Measurements from ENCODE around the gene TFDP2.
"Not testable (repeated sequence)": the region's sequence is repeated elsewhere in the genome, so short reads cannot be mapped to it uniquely, and the experiment has no call there.

The TFDP2 gene

DNA sequence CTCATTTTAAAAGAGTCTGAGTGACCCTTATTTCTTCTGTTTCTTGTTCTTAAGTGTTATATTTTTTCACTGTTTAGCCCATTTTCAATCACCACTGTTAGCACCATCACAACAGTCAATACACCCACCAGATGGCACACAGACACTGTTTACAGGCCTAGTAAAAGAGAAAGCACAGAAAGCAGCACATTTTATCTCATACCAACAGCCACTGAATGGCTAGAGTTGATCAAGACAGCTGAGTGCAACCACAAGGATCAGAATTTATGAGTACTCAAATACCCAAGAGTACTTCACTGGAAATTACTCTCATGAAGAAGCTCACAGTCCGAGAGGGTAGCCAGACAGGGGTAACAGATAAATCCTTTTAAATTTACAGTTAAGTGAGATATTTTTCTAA, 127.0 kb downstream of the TFDP2 start:
- no peak for DNase-seq (ENCODE audit: low read depth)

DNA sequence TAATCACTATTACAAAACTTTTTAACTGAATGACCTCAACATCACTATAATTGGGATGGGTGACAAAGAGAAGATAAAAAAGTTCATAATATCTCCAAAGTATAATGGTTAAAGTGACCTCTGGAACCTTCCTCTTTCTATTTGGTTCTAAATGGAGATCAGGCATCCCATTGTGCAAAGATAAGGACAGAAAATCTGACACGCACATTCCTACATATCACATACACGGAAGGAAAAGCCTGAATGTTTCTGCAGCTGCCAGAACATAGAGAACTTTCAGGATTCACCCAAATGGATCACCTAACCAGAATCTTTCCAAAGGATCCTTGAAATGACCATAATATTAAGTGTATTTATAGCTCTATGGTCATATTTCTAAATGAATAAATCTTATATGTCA, 128.2 kb downstream of the TFDP2 start:
- no peak for DNase-seq (ENCODE audit: low read depth)

DNA sequence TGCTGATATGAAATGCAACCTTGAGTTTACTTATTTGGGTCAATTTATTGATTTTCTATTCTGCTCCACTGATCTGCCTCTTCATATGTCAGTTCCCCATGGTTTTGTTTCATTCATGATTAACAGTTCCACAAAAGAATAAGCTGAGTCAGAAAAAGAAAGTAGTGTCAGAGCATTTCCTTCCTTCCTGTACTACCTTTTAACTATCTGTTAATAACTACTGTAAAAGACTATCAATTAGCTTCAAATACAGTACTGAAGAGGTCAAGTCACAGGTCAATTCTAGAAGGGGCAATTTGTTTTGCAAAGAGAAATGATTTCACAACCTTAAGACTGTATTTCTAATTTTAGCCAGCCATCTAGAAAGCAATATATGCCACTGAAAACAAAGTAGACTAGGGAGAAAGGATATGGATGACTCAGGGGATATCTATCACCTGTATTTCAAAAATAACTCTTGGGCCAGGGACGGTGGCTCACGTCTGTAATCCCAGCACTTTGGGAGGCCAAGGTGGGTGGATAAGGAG, 129.5 kb downstream of the TFDP2 start:
- DNase-seq (ENCODE audit: low read depth) = no peak

DNA sequence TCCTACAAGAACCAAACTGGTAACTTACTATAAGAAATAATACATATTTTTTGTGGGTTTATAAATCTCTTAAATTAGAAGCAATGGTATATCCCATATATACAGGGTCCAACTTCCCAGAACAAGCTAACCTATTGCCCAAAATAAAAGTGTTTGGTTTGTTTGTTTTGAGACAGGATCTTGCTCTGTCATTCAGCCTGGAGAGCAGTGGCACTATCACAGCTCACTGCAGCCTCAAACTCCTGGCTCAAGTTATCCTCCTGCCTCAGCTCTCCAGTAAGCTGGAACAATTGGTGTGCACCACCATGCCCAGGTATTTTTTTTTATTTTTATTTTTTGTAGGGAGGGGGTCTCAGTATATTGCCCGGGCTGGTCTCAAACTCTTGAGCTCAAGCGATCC, 135.4 kb downstream of the TFDP2 start:
- DNase-seq (ENCODE audit: low read depth) = no peak

DNA sequence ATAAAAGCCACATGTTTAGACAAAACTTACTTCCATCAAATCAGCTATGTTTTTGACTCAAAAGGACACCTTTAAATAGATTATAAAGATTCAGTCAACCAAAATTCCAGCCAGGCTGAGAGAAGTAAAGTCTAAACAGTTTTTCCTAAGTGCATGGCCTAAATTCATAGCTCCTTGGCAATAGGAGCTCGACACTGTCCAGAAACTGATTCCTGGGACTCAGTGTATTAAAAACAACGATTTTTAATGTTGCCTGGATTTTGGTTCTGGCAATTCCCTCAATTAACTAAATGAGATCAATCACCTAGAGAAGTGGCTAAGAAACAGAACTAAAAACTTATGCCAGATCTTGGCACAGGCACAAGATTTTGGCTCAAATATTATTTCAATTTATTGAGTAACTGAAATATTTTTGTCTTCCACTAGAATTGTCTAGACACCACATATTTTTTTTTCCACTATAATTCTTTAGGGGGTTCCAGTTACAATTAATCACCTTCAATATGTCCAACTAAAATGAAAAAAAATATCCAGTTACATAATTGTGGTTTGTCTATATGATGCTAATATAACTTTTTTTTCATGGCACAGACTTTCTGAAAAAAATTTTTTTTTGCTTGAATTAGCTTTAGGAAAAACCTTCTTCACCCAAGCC, 135.9 kb downstream of the TFDP2 start:
- DNase-seq (ENCODE audit: low read depth) = no peak

DNA sequence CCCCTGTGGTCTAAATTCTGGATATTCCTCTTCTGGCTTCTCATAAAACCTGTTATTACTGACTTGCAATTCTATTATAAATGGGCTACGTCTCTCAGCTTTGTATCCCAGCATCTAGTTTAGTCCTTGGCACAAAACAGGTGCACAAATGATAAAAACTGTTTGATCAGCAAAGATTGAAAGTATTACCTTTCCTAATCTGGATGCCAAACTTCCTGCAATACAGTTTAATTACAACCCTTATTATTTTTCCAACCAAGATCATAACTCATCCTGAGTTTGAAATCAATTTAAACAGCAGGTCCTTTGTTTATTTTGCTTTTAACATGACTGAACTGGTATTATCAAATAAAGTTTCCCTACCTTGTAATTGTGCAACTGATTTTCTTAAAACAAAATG, 140.3 kb downstream of the TFDP2 start:
- DNase-seq (ENCODE audit: low read depth) = no peak

DNA sequence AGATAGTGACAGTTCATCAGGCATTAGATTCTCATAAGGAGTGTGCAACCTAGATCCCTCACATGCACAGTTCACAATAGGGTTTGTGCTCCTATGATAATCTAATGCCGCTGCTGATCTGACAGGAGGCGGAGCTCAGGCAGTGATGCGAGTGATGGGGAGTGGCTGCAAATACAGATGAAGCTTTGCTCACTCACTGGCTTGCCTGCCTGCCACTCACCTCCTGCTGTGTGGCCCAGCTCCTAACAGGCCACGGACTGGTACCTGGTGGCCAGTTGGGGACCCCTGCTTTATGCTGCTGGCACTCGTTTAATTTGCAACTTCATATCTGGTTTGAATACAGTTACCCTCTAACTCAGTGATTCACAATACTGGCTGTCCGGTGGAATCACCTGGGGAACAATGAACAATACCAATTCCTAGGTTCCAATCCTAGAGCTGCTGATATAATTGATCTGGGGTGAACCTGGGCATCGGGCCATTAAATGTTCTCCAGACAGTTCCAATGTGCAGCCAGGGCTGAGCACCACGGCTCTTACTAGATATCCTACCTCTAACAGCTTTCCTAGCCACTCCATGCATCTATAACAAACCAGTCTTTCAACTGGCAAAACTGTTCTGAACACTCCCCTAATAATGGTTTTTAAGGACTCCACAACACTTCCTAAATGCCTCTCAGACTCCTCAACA, 141.5 kb downstream of the TFDP2 start:
- no peak for DNase-seq (ENCODE audit: low read depth)

DNA sequence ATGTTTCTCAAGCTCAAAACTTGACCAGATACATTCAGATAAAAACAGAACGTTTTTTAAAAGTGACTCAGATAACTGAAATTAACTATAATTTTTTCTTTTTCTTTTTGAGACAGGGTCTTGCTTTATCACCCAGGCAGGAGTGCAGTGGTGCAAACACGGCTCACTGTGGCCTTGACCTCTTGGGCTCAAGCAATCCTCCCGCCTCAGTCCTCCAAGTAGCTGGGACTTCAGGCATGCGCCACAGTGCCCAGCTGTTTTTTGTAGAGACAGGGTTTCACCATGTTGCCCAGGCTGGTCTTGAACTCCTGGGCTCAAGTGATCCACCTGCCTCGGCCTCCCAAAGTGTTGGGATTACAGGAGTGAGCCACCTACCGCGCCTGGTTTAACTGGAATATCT, 144.4 kb downstream of the TFDP2 start:
- not testable (repeated sequence) for DNase-seq (ENCODE audit: low read depth)

DNA sequence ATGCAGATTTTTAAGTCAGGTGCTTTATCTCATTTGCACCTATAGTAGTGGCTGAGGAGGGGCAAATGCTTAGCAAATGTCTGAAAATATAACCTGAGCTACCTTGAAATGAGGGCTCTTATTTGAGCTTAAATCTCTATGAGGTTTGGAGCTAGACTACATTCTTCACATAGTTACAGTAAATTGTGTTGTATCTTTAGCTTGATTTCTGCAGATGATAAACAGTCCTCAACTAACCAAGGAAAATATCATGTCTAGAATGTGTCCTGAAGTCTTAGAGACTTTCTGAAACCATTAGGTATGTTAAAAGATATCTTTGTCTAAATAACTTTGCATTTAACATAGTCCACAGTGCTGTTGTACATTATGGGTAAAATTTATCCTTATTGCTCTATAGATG, 145.3 kb downstream of the TFDP2 start:
- no peak for DNase-seq (ENCODE audit: low read depth)

DNA sequence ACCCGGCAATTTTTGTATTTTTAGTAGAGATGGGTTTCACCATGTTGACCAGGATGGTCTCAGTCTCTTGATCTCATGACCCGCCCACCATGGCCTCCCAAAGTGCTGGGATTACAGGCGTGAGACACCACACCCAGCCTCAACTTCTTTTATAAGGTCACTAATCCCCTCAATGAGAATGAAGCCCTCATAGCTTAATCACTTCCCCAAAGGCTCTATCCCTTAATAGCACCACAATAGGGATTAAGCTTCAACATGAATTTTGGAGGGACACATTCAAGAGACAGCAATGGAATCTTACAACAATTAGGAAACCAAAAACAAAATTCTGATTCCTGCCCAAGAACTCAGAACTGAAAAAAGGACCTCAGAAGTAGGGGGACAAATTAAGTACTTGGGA, 146.1 kb downstream of the TFDP2 start:
- DNase-seq (ENCODE audit: low read depth) = no peak

DNA sequence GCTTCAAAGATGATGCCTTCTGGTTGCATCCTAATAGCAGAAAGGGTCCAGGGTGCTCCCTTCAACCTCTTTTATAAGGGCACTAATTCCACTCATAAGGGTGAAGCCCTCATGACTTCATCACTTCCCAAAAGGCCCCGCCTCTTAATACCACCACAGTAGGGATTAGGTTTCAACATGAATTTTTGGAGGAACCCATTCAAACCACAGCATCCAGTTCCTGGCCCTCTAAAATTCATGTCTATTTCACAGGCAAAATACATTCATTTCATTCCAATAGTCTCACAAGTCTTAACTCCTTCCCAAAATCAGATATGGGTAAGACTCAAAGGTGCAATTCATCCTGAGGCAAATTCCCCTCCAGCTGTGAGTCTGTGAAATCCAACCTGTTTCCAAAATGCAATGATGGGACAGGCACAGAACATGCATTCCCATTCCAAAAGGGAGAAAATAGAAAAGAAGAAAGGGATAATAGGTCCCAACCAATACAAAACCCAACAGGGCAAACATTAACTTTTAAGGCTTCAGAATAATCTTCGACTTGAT, 148.9 kb downstream of the TFDP2 start:
- DNase-seq (ENCODE audit: low read depth) = no peak

DNA sequence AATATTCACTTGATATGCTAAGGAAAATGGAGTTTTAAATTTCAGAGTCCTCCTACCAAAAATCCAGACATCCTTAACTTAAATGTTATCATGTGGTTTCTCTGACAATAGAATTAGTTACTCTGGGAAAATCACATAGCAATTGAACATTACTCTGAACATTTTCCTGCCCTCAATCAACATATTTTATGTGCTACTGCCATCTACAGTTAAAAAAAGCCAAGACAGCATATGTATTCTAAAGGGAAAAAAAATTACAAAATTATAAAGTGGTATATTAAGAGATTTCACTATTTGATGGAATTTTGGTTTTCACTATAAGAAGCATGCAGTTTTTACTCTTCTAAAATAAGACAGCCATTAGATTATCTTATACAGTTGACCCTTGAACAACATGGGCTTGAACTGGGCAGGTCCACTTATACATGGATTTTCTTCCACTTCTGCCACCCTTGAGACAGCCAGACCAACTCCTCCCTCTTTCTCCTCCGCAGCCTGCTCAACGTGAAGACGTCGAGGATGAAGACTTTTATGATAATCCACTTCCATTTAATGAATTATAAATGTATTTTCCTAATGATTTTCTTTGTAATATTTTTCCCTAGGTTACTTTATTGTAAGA, 150.6 kb downstream of the TFDP2 start:
- DNase-seq (ENCODE audit: low read depth) = no peak

DNA sequence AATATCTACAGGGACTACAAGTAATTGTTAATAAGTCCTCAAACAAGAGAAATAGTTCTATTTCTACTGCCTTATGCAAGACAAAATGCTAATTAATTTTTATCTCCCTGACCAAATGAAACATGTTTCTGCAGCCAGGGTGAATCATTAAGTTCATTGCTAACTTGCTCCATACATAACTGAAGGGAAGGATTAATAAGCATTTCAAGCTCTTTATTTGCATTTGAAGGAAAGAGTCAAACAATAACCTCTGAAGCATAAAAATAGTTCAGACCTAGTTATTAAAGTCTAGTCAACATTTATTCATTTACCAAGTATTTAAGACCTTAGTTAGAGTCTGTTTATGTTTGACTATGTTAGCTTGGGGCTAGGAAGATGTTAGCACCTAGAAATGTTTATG, 152.9 kb downstream of the TFDP2 start:
- no peak for DNase-seq (ENCODE audit: low read depth)

DNA sequence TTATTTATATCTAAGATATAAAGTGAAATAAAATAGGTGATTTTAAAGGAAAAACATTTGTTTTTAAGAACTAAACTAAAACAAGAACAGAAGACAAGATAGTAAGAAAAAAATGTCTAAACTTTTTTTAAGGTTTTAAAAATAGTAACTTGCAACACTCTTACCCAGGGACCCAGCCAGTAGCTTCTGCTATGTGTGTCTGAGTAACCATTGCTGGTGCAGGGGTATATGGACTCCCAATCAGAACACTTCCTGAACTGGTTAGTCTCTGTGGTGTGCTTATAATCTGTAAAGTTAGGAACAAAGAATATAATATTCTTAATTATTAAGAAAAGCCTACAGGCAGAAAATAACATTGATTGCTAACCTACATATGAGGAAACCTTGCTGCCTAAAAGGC, 154.5 kb downstream of the TFDP2 start:
- no peak for DNase-seq (ENCODE audit: low read depth)

DNA sequence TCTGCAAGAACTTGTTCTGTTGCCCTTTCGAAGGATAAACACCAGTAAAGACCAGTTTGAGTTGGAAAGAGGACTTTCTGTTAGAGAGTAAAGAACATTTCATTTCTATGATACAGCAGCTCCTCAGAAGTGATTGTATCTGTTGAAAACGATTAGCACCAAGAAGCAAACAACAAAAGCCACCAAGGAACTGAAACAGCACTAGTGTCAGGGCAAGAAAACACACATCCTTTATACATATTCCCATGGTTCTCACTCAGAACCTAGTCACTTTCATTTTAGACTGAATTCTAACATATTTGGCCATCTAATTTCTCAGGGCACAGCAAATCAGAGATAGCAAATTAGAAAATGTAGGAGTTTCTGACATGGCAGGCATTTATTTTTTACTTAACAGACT, 156.8 kb downstream of the TFDP2 start:
- DNase-seq (ENCODE audit: low read depth) = no peak

DNA sequence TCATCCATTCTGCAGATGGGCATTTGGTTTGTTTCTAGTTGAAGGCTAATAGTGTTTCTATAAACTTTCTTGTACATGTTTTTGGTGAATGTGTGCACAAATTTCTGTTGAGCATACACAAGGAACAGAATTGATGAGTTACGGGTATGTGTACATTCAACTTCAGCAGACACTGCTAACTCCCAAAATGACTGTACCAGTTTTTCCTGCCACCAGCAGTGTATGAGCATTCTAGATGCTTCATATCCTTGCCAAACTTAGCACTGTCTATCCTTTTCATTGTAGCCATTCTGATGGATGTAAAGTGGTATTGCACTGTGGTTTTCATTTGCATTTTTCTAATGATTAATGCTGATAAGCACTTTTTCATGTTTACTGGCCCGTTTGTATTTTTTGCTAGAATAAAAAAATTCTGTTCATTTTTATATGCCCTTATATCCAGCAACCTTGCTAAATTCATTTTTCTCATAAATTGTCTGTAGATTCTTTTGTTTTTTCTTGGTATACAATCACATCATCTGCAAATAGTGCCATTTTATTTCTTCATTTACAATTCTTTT, 162.7 kb downstream of the TFDP2 start:
- no peak for DNase-seq (ENCODE audit: low read depth)

DNA sequence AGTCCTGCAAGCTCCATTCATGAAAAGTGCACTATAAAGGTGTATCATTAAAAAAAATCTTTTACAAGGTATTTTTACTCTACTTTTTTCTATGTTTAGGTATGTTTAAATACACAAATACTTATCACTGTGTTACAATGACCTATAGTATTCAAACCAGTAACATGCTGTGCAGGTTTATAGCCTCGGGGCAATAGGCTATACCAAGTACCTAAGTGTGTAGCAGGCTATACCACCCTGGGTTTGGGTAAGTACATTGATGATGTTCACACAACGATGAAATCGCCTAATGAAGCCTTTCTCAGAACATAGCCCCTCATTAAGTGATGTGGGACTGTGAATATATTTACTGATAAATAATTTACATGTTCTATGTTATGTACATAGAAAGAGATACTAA, 168.3 kb downstream of the TFDP2 start:
- no peak for DNase-seq (ENCODE audit: low read depth)

DNA sequence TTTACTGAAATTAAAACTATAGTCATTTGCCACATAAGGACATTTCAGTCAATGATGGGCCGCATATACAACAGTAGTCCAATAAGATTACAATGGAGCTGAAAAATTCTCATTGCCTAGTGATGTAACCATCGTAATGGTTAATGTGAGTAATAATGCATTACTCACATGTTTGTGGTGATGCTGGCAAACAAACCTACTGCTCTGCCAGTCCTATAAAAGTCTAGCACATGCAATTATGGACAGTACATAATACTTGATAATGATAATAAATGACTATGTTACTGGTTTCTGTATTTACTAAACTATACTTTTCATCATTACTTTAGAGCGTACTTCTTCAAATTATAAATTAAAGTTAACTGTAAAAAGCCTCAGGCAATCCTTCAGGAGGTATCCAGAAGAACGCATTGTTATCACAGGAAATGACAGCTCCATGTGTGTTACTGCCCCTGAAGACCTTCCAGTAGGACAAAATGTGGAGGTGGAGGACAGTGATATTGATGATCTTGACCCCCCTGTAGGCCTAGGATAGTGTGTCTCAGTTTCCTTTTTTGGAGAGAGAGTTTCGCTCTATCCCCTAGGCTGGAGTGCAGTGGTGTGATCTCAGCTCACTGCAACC, 170.2 kb downstream of the TFDP2 start:
- peak; percentile 72 for DNase-seq (ENCODE audit: low read depth)

DNA sequence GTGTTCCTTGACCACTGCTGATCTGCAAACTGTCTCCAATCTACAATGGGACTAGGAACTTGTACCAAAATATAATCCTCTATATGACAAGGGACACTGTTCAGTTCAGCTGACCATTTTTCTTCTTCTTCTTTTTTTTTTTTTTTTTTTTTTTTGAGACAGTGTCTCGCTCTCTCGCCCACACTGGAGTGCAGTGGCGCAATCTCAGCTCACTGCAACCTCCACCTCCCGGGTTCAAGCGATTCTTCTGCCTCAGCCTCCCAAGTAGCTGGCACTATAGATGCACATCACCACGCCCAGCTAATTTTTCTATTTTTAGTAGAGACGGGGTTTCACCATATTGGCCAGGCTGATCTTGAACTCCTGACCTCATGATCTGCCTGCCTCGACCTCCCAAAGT, 174.6 kb downstream of the TFDP2 start:
- not testable (repeated sequence) for DNase-seq (ENCODE audit: low read depth)

DNA sequence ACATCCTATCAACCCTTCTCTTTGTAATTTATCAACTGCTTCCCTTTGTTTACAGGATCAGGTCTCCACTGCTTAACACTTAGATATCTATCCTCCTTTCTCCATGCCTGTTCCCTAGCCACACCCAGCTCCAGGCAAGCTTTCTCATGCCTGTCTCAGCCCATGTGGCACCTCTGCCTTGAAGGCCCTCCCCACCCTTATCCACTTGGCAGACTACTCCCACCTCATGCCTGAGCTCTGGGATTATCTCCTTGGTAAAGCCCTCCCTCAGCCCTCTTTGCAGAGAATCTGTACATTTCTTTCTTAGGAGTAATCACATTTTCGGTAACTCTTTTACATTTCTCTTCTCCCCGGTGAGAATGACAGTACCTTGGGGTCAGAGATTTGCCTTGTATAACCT, 176.9 kb downstream of the TFDP2 start:
- no peak for DNase-seq (ENCODE audit: low read depth)

DNA sequence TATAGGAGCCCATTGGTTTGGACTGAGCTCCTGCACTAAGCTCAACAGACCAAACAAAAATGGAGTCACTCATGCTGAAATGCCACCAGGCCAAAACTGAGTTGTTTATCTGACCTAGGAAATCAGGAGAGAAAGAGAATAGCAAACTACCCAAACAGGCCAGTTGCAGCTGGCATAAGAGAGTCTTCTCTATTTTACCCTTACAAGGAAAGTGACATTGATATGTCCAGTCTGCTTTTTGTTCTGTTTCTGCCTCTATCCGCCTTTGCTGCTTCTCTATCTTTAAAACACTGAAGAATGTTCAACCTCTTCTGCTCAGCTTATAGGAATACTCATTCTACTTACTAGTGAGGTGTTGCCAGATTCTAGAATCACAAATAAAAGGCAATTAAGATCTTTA, 177.8 kb downstream of the TFDP2 start:
- no peak for DNase-seq (ENCODE audit: low read depth)

DNA sequence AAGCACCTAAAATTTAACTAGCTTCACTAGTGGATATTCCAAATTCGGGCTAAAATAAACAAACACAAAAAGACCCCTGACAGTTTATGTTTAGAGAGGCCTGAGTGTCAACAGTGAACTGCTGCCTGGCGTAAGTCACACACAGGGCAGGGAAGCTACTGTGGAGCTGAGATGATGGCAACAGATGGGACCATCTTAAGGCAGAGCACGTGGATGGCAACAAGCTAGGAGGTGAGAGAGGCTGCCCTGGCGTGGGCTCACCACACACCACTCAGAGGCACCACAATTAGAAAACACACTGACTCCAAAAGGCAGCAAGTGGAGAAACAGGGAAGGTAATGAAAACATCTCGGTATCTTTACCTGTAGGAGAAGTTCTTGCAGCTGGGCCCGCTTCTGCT, 179.6 kb downstream of the TFDP2 start:
- DNase-seq (ENCODE audit: low read depth) = no peak
